GM12801 (cell line): Measurements from ENCODE around the gene ZKSCAN7.

Source experiments
- TF ChIP-seq, protein P1 (sequence below): IDR thresholded peaks from one replicate; pipeline ENCODE4 v1.5.1; 2011; ENCODE audit warnings: control low read depth; ENCODE audit not compliant: insufficient read length; ENCODE audit errors: extremely low read depth

Gene ZKSCAN7

DNA sequence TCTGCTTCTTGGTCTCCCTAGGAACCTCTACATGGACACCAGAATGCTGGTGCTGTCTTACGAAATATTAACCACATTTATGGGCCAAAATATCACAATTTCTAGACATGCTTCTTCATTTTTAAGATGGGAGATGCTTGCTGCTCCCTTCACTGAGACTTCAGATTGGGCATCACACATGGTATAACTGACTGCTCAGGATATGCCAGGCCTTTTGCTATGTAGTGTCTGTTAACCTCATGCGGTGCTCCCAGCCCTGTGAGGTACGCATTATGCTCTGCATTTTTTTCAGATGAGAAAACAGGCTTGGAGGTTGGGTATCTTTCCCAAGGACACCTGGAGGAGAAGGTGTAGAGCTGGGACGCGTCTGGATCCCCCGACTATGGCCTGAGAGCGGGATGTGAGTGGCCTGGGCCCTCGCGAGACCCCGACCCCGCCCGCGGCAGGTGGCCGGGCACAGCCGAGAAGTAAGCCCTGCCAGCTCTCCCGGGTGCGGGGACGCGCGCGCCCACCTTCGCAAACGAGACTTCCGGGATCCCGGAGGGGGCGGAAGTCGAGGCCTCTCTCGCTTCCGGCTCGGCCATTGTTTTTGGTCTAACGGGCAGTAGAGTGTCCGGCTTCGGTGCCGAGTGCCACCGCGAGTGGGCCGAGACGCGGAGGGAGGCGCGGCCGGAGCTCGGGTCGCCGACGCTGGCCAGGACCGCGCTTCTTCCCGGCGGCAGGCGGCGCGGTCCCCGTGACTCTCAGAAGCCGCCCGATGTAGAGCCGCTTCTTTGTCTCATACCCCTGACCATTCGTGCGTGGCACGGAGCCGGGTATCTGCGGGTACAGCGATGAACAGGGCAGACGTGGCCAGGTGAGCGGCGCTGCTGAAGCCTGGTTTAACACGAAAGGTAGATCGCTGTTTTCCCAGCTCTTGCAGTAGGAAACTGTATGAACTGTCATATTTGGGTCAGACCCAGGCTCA lies at the start of gene ZKSCAN7:
ZKSCAN7 (plus strand) TSS at position 568 of the 967 bp plus-strand sequence. CDS start 1,855 bp downstream, outside the sequence.
- TF ChIP-seq, protein P1, sequence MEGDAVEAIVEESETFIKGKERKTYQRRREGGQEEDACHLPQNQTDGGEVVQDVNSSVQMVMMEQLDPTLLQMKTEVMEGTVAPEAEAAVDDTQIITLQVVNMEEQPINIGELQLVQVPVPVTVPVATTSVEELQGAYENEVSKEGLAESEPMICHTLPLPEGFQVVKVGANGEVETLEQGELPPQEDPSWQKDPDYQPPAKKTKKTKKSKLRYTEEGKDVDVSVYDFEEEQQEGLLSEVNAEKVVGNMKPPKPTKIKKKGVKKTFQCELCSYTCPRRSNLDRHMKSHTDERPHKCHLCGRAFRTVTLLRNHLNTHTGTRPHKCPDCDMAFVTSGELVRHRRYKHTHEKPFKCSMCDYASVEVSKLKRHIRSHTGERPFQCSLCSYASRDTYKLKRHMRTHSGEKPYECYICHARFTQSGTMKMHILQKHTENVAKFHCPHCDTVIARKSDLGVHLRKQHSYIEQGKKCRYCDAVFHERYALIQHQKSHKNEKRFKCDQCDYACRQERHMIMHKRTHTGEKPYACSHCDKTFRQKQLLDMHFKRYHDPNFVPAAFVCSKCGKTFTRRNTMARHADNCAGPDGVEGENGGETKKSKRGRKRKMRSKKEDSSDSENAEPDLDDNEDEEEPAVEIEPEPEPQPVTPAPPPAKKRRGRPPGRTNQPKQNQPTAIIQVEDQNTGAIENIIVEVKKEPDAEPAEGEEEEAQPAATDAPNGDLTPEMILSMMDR = no peak

DNA sequence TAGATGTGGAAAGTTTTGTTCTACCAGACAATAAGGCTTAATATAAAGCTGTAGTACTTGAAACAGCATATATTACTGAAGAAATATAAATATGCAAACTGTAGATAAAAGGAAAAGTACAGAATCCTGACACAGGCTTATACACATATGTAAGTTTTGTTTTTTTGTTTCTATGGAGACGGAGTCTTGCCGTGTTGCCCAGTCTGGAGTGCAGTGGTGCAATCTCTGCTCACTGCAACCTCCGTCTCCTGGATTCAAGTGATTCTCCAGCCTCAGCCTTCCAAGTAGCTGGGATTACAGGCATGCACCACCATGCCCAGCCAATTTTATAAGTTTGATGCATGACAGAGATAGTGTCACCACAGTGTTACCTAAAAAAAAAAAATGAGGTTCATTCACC lies 48.4 kb upstream of the ZKSCAN7 start:
- TF ChIP-seq, protein P1 = no peak

DNA sequence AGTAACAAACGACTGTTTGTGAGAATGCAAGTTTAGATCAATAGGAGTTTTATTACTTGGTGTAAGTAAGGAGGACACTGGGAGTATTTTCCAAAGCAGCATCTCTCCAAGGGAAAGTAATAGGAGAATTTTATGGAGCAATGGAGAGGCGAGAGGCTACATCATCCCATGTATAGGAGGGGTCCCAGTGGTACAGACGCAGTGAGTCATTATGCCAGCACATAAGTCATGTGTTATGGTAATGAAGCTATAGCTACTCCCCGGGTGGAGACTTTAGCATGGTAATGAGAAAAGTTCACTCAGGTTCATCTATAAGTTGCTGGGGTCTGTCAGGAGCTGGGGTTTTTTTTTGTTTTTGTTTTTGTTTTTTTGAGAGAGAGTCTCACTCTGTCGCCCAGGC lies 48.0 kb upstream of the ZKSCAN7 start:
- TF ChIP-seq, protein P1 = no peak

DNA sequence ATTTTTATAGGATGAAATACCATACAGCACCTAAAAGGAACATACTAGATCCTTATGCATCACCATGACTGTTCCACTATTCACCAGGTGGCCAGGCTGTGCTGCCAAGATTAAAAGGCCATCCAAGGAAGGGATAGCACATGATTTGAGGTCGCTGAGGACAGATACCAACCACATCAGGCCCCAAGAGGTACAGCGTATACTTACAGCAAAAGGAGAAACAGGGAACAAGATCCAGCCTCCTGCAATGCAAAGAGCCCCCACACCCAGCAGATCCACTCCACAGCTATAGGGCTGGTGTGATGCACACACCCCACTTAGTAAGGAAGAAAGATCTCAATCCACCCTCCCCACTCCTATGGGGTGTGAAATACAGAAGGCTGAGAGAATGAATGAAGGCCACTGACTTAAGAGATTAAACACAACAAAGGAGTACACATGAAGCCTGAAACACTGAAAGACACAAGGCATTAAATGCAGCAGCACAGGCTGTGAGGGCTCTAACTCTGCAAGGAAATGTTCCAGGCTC lies 45.5 kb upstream of the ZKSCAN7 start:
- TF ChIP-seq, protein P1 = no peak

DNA sequence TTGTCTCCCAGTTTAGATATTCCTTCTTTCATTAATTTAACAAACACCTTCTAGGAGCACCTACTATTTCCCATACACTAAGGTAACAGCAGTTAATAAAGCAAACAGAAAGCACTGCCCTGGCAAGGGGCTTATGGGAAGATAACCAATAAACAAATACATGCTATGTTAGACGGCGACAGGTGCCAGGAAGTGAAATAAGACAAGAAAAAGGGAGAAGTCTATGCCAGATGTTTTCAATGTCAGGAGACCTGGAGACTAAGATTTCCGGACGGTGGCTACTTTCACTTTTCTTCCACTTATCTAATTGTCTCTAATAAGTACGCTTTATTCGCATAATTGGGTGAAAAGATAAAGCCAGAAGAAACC lies 45.0 kb upstream of the ZKSCAN7 start:
- TF ChIP-seq, protein P1 = no peak

DNA sequence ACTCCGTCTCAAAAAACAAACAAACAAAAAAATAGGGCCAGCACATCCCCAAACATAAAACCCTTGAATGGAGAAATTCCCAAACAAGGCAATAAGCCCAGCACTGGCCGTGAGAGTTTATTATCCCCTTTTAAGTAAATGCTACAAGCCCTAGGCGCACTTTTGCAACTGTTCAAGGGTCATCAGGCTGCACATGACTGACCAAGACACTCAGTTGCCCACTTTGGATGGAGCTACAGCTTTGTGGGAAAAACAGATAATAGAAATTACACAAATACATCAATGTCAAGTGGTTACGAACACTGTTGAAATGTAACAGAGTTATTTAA lies 43.8 kb upstream of the ZKSCAN7 start:
- TF ChIP-seq, protein P1 = no peak

DNA sequence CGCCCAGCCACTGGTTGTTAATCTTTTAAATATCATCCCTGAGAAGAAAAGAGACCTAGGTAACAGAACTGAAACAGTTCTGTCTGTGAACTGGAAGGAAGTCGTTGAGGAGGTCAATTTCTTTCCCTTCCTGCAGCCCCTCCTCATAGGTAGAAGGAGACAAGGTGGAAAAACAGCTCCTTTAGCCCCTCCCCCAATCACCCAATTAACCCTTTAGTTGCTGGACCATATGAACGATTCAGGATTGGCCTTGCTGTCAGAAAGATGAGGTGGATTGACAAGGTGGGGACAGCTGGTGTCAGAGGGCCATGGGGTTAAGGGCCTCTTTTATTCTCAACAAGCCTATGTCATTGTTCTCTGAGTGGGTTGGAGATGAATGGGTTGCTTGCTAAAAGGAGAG lies 41.5 kb upstream of the ZKSCAN7 start:
- TF ChIP-seq, protein P1 = no peak
